Spleen (tissue), 7 donors: ENCODE measurements around the gene AP1M1.

ENCODE experiments used
- CTCF ChIP-seq, 11 experiments: fragments of 200-600 bp in 7 of 11; fragments of 450-650 bp in 4 of 11; sonication (generic) in 4 of 11; IDR thresholded peaks in 8 of 11; conservative IDR thresholded peaks in 3 of 11; 1 replicate in 7 of 11; 2 replicates in 4 of 11; pipeline versions ENCODE4 v1.4.0 to v1.8.0; 2016 to 2021; ENCODE audit warnings: antibody characterized with exemption in 11 of 11, inconsistent platforms in 4 of 11, mild to moderate bottlenecking in 1 of 11
- POLR2A ChIP-seq, 3 donors: fragments of 450-650 bp; IDR thresholded peaks; one replicate each; pipeline ENCODE4 v1.5.1; 2017; ENCODE audit warnings: antibody characterized with exemption in 3 of 3, mild to moderate bottlenecking in 1 of 3
- donor health status: DM: no; HTN: no; CAD: no; lungs with moderate emphysema.
- donor health status: DM: no; HTN: no; CAD: no.
- donor health status: DM: no; HTN: no; CAD: no.

- TF ChIP-seq CTCF (IDR thresholded peaks at IDR 0.05 in 8 of 11, conservative IDR thresholded peaks at IDR 0.05 in 3 of 11), result no peak
- no peak for TF ChIP-seq POLR2A (IDR thresholded peaks at IDR 0.05)
Observed at GRCh38 chr19:16200038-16201010, 2.6 kb downstream of the AP1M1 start.
